Caco-2 (cell line): Measurements from ENCODE around the gene ATP2B3. TPM values are rescaled to one million over a fixed set of nuclear protein-coding genes. Genes with fewer than 3 reads are reported as not detected.

Experiments
- BruUV-seq: library from RNA; stranded (reverse); fragments of 400-500 nt; replicated peaks from 2 replicates; lab custom pipeline; 2021; lab: Mats Ljungman, UMichigan
- CTCF ChIA-PET: fragments of 300-600 bp; sonication (Branson Sonifier 250); formaldehyde crosslinking; loops from one replicate; lab custom pipeline; 2022; ENCODE audit warnings: antibody characterized with exemption; lab: Charles Lee
- POLR2A ChIA-PET: fragments of 300-600 bp; sonication (Branson Sonifier 250); formaldehyde crosslinking; loops from one replicate; lab custom pipeline; 2022; ENCODE audit warnings: antibody characterized with exemption; lab: Charles Lee
- DNase-seq, 2 experiments: peaks; one replicate each; pipeline versions ENCODE4 v3.0.0 to v3.0.0-alpha.2; 2020 to 2022
- H3K27me3 ChIP-seq: replicated peaks from 2 replicates; pipeline ENCODE4 v1.6.0; 2011; ENCODE audit warnings: low read length; ENCODE audit not compliant: control insufficient read depth, insufficient read depth
- H3K36me3 ChIP-seq: 2 replicates; pipeline ENCODE4 v1.5.1; 2011; ENCODE audit warnings: low read length; ENCODE audit not compliant: control insufficient read depth, insufficient read depth
- H3K4me1 ChIP-seq: fragments of 250-450 bp; sonication (Bioruptor Pico); 2 replicates; pipeline ENCODE4 v1.5.1; 2020; ENCODE audit warnings: mild to moderate bottlenecking
- H3K4me3 ChIP-seq: 2 replicates; pipeline ENCODE4 v1.5.1; 2011; ENCODE audit warnings: low read depth, mild to moderate bottlenecking, control low read depth, low read length
- H3K9me3 ChIP-seq: fragments of 250-450 bp; sonication (Bioruptor Pico); 2 replicates; pipeline ENCODE4 v1.5.1; 2020; ENCODE audit warnings: mild to moderate bottlenecking, moderate library complexity
- H3K27ac Mint-ChIP-seq: one replicate; pipeline ENCODE4 v1.8.0; 2022; ENCODE audit warnings: mixed read lengths; ENCODE audit not compliant: unreplicated experiment
- H3K27me3 Mint-ChIP-seq: one replicate; pipeline ENCODE4 v1.8.0; 2022; ENCODE audit warnings: mixed read lengths; ENCODE audit not compliant: insufficient read depth, unreplicated experiment
- H3K36me3 Mint-ChIP-seq: one replicate; pipeline ENCODE4 v1.8.0; 2022; ENCODE audit warnings: mild to moderate bottlenecking, mixed read lengths; ENCODE audit not compliant: insufficient read depth, unreplicated experiment
- H3K4me1 Mint-ChIP-seq: one replicate; pipeline ENCODE4 v1.8.0; 2022; ENCODE audit warnings: low read depth, mixed read lengths; ENCODE audit not compliant: unreplicated experiment
- H3K4me3 Mint-ChIP-seq: one replicate; pipeline ENCODE4 v1.8.0; 2022; ENCODE audit warnings: mild to moderate bottlenecking, moderate library complexity, mixed read lengths; ENCODE audit not compliant: unreplicated experiment
- H3K9me3 Mint-ChIP-seq: one replicate; pipeline ENCODE4 v1.8.0; 2022; ENCODE audit warnings: mixed read lengths; ENCODE audit not compliant: unreplicated experiment
- CTCF ChIP-seq, 2 experiments: fragments of 200-600 bp in 1 of 2; IDR thresholded peaks; 1 replicate in 1 of 2; 2 replicates in 1 of 2; pipeline versions ENCODE4 v1.5.1 to v1.8.0; 2011 to 2022; ENCODE audit warnings: antibody characterized with exemption in 1 of 2, control low read depth in 1 of 2, inconsistent platforms in 1 of 2, low read depth in 1 of 2, low read length in 1 of 2, mild to moderate bottlenecking in 1 of 2, moderate library complexity in 1 of 2; ENCODE audit not compliant: insufficient read depth in 1 of 2, severe bottlenecking in 1 of 2, unreplicated experiment in 1 of 2
- intact Hi-C: fragments of 100-400 bp; cut with micrococcal nuclease; formaldehyde crosslinking; loops from one replicate; pipeline ENCODE4 v1.10.0; 2022; ENCODE audit not compliant: unreplicated experiment
- total RNA-seq: library from RNA; stranded (reverse); gene quantifications from 2 replicates; pipeline ENCODE4 v1.2.3, GENCODE V29; 2022

The ATP2B3 gene
- total RNA-seq, 1 experiment from 2014 or later: not detected

GRCh38 chrX:153600921-153601320 lies 83.5 kb downstream of the ATP2B3 start:
- Mint-ChIP-seq H3K27me3 (no peaks in the 10 kb centered on the region), H3K4me3 (no peak overlapping the region), H3K4me1 (peaks cover 6% of the 10 kb centered on the region), H3K9me3 (no peaks in the 10 kb centered on the region), H3K27ac (no peak overlapping the region), H3K36me3 (peaks cover under 1% of the 10 kb centered on the region)
- TF ChIP-seq CTCF (IDR thresholded peaks at IDR 0.05; ENCODE audit: insufficient read depth in 1 of 2, low read depth in 1 of 2, low read length in 1 of 2, severe bottlenecking in 1 of 2, unreplicated experiment in 1 of 2): no peak
- intact Hi-C loops: no loop called here
- no peak for DNase-seq
- no TSS peak for BruUV-seq
- H3K36me3 ChIP-seq: no peaks in the 10 kb centered on the region
- ChIA-PET CTCF (no interaction called here), POLR2A (no interaction called here)
- no peaks in the 10 kb centered on the region for H3K27me3 ChIP-seq
- no peak overlapping the region for H3K4me3 ChIP-seq
- no peaks in the 10 kb centered on the region for H3K4me1 ChIP-seq
- H3K9me3 ChIP-seq: no peaks in the 10 kb centered on the region

DNA sequence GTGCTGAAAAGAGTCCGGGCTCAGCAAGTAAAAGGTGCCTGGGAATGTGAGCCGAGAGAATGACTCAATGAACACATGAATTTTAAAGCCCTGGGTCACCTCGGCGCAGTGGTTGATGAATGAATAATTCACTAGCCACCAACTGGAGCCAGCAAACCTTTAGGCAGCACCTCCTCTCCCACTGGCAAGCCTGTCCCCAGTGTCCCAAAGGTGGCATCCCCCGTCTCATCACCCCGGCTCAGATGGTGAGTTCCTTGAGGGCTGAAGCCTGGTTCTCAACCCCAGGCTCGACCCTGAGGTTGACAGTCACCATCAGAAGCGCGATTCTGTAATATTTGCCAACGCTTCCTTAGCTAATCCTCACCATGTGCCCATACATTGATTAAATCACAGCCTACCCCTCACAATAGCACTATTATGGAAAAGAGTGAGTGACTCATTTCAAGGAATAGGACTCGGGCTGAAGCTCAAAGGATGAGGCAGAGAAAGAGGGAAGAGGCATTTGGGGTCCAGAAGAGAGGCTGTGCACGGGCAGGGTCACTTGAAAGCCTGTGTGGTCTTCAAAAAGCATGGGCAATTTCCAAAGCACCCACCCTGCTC lies 84.2 kb downstream of the ATP2B3 start:
- Mint-ChIP-seq H3K4me3 (peak overlapping the region; percentile 24), H3K27ac (no peak overlapping the region), H3K9me3 (no peaks in the 10 kb centered on the region), H3K36me3 (no peaks in the 10 kb centered on the region), H3K27me3 (no peaks in the 10 kb centered on the region), H3K4me1 (peaks cover 6% of the 10 kb centered on the region)
- TF ChIP-seq CTCF (IDR thresholded peaks at IDR 0.05; ENCODE audit: insufficient read depth in 1 of 2, low read depth in 1 of 2, low read length in 1 of 2, severe bottlenecking in 1 of 2, unreplicated experiment in 1 of 2): no peak
- ChIA-PET POLR2A (no interaction called here), CTCF (no interaction called here)
- Histone ChIP-seq H3K36me3 (no peaks in the 10 kb centered on the region), H3K4me1 (no peaks in the 10 kb centered on the region), H3K9me3 (no peaks in the 10 kb centered on the region), H3K4me3 (no peak overlapping the region), H3K27me3 (no peaks in the 10 kb centered on the region)
- intact Hi-C loops: no loop called here
- no peak for DNase-seq
- no TSS peak for BruUV-seq

GRCh38 chrX:153602601-153603000 lies 85.2 kb downstream of the ATP2B3 start:
- intact Hi-C loops: no loop called here
- Histone ChIP-seq H3K27me3 (no peaks in the 10 kb centered on the region), H3K4me3 (no peak overlapping the region), H3K9me3 (no peaks in the 10 kb centered on the region), H3K36me3 (no peaks in the 10 kb centered on the region), H3K4me1 (no peaks in the 10 kb centered on the region)
- POLR2A ChIA-PET: no interaction called here
- DNase-seq: no peak
- H3K9me3 Mint-ChIP-seq: no peaks in the 10 kb centered on the region
- H3K27ac Mint-ChIP-seq: no peak overlapping the region
- no TSS peak for BruUV-seq
- CTCF ChIA-PET: no interaction called here
- H3K27me3 Mint-ChIP-seq: no peaks in the 10 kb centered on the region
- H3K4me1 Mint-ChIP-seq: peaks cover 6% of the 10 kb centered on the region
- no peak for TF ChIP-seq CTCF (IDR thresholded peaks at IDR 0.05; ENCODE audit: insufficient read depth in 1 of 2, low read depth in 1 of 2, low read length in 1 of 2, severe bottlenecking in 1 of 2, unreplicated experiment in 1 of 2)
- H3K36me3 Mint-ChIP-seq: no peaks in the 10 kb centered on the region
- no peak overlapping the region for H3K4me3 Mint-ChIP-seq
